Kidney (tissue), 14 donors: Measurements from ENCODE around the gene RNF32. TPM values are rescaled to one million over a fixed set of nuclear protein-coding genes. Genes with fewer than 3 reads are reported as not detected.

ENCODE experiments used
- DNase-seq, 5 donors: peaks; one replicate each; pipeline ENCODE4 v3.0.0-alpha.2; 2013 to 2020
- FAIRE-seq: peaks from 2 replicates; lab custom pipeline; 2012; peaks lifted over from hg19 to GRCh38; lab: Jason Lieb, UNC
- H3K27ac ChIP-seq, 2 donors: one replicate each; pipeline ENCODE4 v1.7.0; 2013; ENCODE audit warnings: low read depth in 2 of 2, low read length in 2 of 2, inconsistent platforms in 1 of 2
- H3K27me3 ChIP-seq: one replicate; pipeline ENCODE4 v1.7.1; 2013; ENCODE audit warnings: low read length, inconsistent platforms; ENCODE audit not compliant: control insufficient read depth, insufficient read depth
- H3K36me3 ChIP-seq, 3 donors: one replicate each; pipeline versions ENCODE4 v1.7.0 to v1.7.1; 2013; ENCODE audit warnings: low read length in 3 of 3, control low read depth in 1 of 3, inconsistent platforms in 1 of 3; ENCODE audit not compliant: insufficient read depth in 3 of 3, control insufficient read depth in 2 of 3
- H3K4me1 ChIP-seq, 3 donors: one replicate each; pipeline versions ENCODE4 v1.7.0 to v1.7.1; 2013; ENCODE audit warnings: low read length in 3 of 3, inconsistent platforms in 1 of 3, low read depth in 1 of 3; ENCODE audit not compliant: control insufficient read depth in 2 of 3, insufficient read depth in 2 of 3
- H3K4me3 ChIP-seq, 3 donors: one replicate each; pipeline versions ENCODE4 v1.7.0 to v1.8.1; 2013; ENCODE audit warnings: low read length in 3 of 3, control low read depth in 1 of 3, inconsistent platforms in 1 of 3
- H3K9ac ChIP-seq, 3 donors: one replicate each; pipeline versions ENCODE4 v1.7.0 to v1.7.1; 2013; ENCODE audit warnings: low read length in 3 of 3, control low read depth in 1 of 3, inconsistent platforms in 1 of 3
- H3K9me3 ChIP-seq, 3 donors: one replicate each; pipeline versions ENCODE4 v1.7.0 to v1.7.1; 2013; ENCODE audit warnings: low read length in 3 of 3, control low read depth in 1 of 3, inconsistent platforms in 1 of 3; ENCODE audit not compliant: control insufficient read depth in 2 of 3, insufficient read depth in 1 of 3
- CTCF ChIP-seq: IDR thresholded peaks from 3 replicates; pipeline ENCODE4 v1.5.1; 2012; ENCODE audit warnings: mild to moderate bottlenecking, moderate library complexity, borderline replicate concordance; ENCODE audit not compliant: insufficient read depth; ENCODE audit errors: extremely low read depth
- intact Hi-C: fragments of 100-400 bp; cut with DNase I; formaldehyde crosslinking; loops from one replicate; pipeline ENCODE4 v1.11.1; 2022
- polyA plus RNA-seq: library from polyadenylated mRNA; stranded (reverse); fragments of 350-450 nt; fragmentation: Illumina TruSeq; extraction: RNeasy Lipid Tissue Mini Kit (QIAGEN cat#74804); gene quantifications from one replicate; pipeline ENCODE4 v1.2.3, GENCODE V29; 2014; ENCODE audit warnings: low read depth, low replicate concordance; ENCODE audit not compliant: insufficient read depth
- total RNA-seq: library from RNA; stranded (reverse); fragmentation: NEBNext Ultra II Directional; extraction: Animal tissue kit (Norgen Biotek cat#: 25700); gene quantifications from one replicate; pipeline ENCODE4 v1.2.1, GENCODE V29; 2021
- donor health status: control.
- donor health status: control.
- donor health status: control.
- donor health status: control.
- donor health status: control.
- donor health status: DM: yes; HTN: yes; CAD: no.
- donor health status: Normal renal cell carcinoma (clear cell type).

RNF32 gene
- total and polyA plus RNA-seq, 2 donors from 2014 or later: 1.6 to 2.7 TPM

- Histone ChIP-seq H3K27me3 (no peaks in the 10 kb centered on the region), H3K4me1 (peaks cover 3 to 42% (median 5%) of the 10 kb centered on the region in 3 donors), H3K36me3 (no peaks in the 10 kb centered on the region), H3K9me3 (no peaks in the 10 kb centered on the region), H3K27ac (peak overlapping the region in 1 of 2 donors; percentile 44), H3K9ac (peak overlapping the region in 1 of 3 donors; percentile 17), H3K4me3 (no peak overlapping the region)
- DNase-seq (peak in 2 of 5 donors; percentile 24 to 50), FAIRE-seq (no peak)
- intact Hi-C loops: no loop called here
- no peak for TF ChIP-seq CTCF
Observed at GRCh38 chr7:156611014-156612010, 29.3 kb upstream of the RNF32 start.

GRCh38 chr7:156612930-156613329, 27.6 kb upstream of the RNF32 start:
- peak in 1 of 5 donors; percentile 57 for DNase-seq

GRCh38 chr7:156614434-156615264, 25.9 kb upstream of the RNF32 start:
- peak overlapping the region in 1 of 2 donors; percentile 45 for H3K27ac ChIP-seq

More at GRCh38 chr7:156612930-156613329, 27.6 kb upstream of the RNF32 start:
- intact Hi-C loops: no loop called here
- Histone ChIP-seq H3K36me3 (no peaks in the 10 kb centered on the region), H3K9me3 (no peaks in the 10 kb centered on the region), H3K4me3 (no peak overlapping the region), H3K27me3 (peaks cover 3% of the 10 kb centered on the region), H3K9ac (no peak overlapping the region), H3K27ac (no peak overlapping the region), H3K4me1 (peaks cover 2 to 42% (median 3%) of the 10 kb centered on the region in 3 donors)
- FAIRE-seq: no peak
- TF ChIP-seq CTCF: no peak

More at GRCh38 chr7:156614434-156615264, 25.9 kb upstream of the RNF32 start:
- peak overlapping the region in 1 of 3 donors; percentile 38 for H3K4me3 ChIP-seq
- TF ChIP-seq CTCF: no peak
- peaks cover 3% of the 10 kb centered on the region for H3K27me3 ChIP-seq
- H3K4me1 ChIP-seq: peaks cover 2 to 37% (median 3%) of the 10 kb centered on the region in 3 donors
- no peaks in the 10 kb centered on the region for H3K36me3 ChIP-seq
- peak in 2 of 5 donors; percentile 42 to 54 for DNase-seq
- intact Hi-C loops: no loop called here
- no peak for FAIRE-seq
- no peaks in the 10 kb centered on the region for H3K9me3 ChIP-seq
- H3K9ac ChIP-seq: peak overlapping the region in 1 of 3 donors; percentile 48
